ENCODE data around the gene TBX15.
"Not testable (repeated sequence)": the region's sequence is repeated elsewhere in the genome, so short reads cannot be mapped to it uniquely, and the experiment has no call there.

Gene TBX15

DNA sequence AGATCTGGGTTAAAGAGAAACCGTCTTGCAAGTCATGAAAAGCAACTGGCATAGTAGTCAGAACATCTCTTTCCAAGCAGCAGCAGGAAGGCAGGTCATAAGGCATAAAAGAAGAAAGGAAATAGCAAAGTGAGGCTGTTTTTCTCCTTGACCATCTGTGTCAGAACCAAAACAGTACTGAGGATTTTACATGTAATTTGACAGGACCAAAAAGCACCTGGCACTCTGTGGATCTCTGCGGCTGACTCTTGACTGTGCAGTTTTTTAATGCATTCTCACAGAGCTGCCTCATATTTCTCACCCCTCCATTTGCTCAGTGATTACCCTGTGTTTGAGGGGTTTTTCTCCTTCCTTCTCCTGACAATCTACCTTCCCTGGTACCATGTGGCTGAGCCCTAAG is 17.7 kb downstream of the TBX15 start:
- no peak for TF ChIP-seq ZNF274 (IDR thresholded peaks at IDR 0.05; ENCODE audit: low read depth, low read length)
- H3K4me3 ChIP-seq (ENCODE audit: low read length): no peak overlapping the region

DNA sequence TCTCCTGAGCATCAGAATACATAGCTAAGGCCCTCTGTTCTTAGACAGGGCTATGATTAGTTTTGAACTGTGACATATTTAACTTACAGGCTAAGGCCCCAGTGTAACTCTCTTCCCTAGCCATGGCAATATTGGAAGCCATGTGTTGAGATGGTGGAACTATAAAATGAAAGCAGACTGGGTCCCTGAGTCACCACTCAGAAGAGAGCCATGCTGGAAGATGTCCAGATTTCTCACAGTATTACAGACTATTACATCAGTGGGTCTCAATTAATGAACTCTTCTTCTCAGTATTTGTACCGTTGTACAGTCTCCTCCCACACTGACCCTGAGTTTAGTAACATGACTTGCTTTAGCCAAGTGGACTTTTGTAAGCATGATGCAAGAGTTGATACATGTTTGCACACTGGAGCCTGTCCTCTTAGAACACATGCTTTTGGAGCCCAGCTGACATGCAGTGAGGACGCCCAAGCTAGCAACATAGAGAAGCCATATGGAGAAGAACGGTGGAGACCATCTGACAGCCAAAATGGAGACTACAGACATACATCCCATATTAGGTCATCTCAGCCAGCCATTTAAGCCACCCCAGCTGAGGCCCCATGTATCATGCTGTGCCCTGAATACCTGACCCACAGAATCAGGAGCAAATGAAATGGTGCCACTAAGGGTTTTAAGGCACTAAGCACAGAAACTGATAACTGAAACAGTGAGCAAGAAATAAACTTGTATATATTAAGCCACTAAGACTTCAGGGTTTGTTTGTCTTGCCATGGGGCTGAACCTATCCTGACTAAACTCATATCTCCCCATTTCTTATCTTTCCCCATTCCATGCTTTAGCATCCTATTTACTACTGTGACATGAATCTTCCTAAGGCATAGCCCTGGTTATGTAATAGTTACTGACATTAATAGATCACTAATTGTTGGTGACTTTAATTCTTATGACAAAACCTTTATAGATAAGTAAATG is 24.4 kb downstream of the TBX15 start:
- no peak for TF ChIP-seq ZNF274 (IDR thresholded peaks at IDR 0.05; ENCODE audit: low read depth, low read length)
- no peak overlapping the region for H3K4me3 ChIP-seq (ENCODE audit: low read length)

DNA sequence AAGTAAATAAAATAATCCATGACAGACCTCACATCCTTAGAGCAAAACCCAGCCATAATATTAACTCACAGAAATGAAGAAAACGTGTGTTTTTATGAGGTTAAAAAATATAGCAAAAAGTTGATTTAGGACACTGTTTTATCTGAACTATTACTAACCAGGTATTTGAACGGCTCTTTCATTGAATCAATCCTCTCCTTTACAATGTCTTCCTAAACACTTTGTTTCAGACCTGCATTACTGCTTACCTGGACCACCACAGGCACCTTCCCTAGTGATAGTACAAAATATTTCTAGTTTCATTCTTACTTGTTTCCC is 25.0 kb downstream of the TBX15 start:
- no peak overlapping the region for H3K4me3 ChIP-seq (ENCODE audit: low read length)
- no peak for TF ChIP-seq ZNF274 (IDR thresholded peaks at IDR 0.05; ENCODE audit: low read depth, low read length)

DNA sequence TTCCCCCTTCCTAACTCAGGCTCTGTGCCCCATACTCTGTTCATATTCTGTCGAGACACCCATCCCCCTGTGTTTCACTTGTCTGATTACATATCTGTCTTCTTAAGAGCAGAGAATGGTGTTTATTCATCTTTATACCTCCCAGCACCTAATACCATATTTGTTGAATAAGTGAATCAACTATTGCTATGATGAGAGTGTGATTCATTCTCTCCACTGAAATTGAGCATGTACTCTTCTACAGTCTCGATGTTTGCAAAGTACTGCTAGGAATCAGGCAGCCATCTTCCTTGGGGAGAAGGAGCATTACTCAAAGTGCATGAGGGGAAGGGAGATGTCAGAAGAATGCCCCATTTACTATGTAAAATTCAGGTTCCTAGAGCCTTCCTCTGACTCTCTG is 27.0 kb downstream of the TBX15 start:
- H3K4me3 ChIP-seq (ENCODE audit: low read length): no peak overlapping the region
- TF ChIP-seq ZNF274 (IDR thresholded peaks at IDR 0.05; ENCODE audit: low read depth, low read length): no peak

DNA sequence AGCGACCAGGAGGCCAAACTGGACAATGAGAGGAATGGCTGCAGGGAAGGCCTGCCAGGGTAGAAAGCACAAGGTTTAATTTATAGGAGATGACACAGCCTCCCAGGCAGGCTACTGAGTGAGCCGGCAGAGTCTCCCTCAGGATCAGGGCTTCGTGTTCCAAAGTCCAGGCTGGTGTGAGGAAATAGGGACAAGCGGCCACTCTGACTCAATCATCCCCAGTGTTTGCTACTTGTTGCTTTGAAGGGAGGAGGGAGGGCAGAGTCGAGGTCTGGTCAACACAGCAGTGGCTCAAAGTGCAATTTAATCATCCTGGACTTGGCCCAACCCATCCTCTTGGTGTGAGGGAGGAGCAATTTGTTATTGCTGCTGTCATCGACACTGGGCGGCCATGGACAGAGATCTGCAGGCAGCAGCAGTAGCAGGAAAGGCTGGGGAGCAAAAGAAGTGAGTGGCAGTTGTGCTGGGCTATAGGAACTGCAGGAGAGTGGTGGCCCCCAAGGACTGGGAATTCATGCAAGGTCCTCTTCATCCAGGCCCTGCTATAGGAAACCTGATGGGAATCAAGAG is 27.5 kb downstream of the TBX15 start:
- no peak for TF ChIP-seq ZNF274 (IDR thresholded peaks at IDR 0.05; ENCODE audit: low read depth, low read length)
- H3K4me3 ChIP-seq (ENCODE audit: low read length): no peak overlapping the region; the same call in 1 of the 2 replicates

DNA sequence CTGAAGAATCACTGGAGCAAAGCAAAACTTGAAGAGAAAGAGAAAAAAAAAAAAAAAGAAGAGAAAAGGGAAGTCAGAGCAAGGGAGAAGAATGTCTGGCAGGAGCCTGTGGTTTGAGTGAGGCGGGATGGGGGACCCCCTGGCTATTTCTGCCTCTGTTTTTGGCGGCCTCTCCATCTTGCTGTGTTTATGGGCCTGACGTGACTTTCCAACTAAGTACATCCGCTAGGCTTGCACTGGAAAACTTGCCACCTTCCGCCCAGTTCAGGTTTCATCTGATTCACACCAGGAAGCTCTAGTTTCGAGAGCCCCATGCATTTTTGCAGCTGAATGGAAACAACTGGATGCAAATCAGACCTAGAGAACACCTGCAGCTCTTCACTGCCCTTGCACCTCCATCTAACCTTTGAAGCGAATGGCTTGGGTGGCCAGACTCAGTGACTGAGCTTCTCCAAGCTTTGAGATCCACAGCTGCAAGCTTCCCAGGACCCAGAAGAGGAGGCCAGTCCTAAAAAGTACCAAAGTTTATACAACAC is 28.0 kb downstream of the TBX15 start:
- no peak overlapping the region; the same call in 1 of the 2 replicates for H3K4me3 ChIP-seq (ENCODE audit: low read length)

DNA sequence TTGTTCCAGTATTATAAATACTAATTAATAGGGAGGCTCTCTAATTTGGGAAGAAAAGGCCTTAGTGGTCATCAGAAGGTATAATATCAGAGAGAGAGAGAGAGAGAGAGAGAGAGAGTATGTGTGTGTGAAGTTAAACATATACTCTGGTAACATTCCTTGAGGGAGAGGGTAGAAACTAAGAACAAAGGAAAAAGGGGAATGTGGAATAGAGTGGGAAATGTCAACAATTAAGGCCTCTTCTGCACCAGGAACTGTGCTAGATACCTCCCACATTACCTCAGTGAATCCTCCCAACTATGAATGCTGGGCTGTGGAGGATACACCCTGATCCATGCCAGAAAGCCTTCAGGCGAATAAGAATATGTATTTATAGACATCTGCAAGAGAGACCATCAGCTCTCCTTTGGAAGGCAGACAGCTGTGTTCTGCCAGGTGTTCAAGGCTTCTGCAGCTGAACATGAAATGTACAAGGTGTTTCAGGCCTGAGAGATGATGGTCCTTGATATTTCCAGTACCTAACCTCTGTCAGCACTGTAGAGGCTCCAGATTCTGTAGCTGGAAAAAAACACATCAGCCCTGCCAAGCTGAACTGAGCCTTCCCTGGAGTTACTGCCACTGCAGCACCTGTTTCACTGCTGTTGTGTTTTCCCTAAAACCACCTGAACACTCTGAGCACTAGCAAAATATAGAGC is 29.1 kb downstream of the TBX15 start:
- H3K4me3 ChIP-seq (ENCODE audit: low read length): no peak overlapping the region
- TF ChIP-seq ZNF274 (IDR thresholded peaks at IDR 0.05; ENCODE audit: low read depth, low read length): no peak

More for the DNA sequence above, 28.0 kb downstream of the TBX15 start:
- no peak for TF ChIP-seq ZNF274 (IDR thresholded peaks at IDR 0.05; ENCODE audit: low read depth, low read length)

DNA sequence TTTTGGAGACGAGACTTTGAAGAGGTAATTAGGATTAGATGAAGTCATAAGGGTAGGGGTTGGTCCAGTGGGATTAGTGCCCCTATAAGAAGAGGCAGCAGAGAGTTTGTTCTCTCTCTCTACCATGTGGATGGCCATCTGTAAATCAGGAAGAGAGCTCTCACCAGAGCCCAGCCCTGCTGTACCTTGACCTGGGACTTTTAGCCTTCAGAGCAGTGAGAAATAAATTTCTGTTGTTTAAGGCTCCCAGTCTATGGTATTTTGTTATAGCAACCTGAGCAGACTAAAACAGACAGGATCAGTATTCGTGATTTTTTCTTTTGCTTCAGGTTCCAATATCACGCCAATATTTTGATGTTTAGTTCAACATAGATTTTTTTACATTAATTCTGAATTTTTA is 30.0 kb downstream of the TBX15 start:
- H3K4me3 ChIP-seq (ENCODE audit: low read length): no peak overlapping the region
- TF ChIP-seq ZNF274 (IDR thresholded peaks at IDR 0.05; ENCODE audit: low read depth, low read length): no peak

DNA sequence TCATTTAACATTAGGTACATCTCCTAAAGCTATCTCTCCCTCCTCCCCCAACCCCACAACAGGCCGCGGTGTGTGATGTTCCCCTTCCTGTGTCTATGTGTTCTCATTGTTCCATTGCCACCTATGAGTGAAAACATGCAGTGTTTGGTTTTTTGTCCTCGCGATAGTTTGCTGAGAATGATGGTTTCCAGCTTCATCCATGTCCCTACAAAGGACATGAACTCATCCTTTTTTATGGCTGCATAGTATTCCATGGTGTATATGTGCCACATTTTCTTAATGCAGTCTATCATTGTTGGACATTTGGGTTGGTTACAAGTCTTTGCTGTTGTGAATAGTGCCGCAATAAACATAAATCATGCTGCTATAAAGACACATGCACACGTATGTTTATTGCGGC is 30.6 kb downstream of the TBX15 start:
- not testable (repeated sequence) for H3K4me3 ChIP-seq (ENCODE audit: low read length)

DNA sequence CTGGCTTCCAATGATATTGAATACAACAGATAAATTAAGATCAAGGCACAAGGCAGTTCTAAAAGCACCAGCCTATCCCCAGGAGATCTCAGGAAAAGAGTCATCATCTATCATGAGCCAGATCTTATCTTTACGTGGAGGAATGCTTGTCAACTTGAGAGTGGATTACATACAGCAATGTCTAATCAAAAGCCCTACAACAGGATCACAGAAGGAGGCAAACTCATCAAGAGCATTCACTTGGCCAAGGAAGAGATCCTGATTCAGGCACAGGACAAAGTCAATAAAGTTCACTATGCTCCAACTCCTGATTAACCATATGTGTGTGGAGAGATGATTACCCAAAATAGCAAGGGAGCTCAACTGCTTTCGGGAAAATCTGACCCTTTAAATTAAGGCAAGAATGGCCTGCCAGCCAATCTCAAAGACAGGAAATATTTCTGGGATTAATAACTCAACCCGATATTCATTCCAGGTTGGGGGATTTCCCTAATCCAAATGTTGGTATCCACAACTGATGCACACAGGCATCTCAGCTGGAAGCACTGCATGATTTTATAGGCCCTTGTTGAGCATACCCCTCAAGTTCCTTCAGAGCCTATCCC is 33.7 kb downstream of the TBX15 start:
- no peak for TF ChIP-seq ZNF274 (IDR thresholded peaks at IDR 0.05; ENCODE audit: low read depth, low read length)
- H3K4me3 ChIP-seq (ENCODE audit: low read length): no peak overlapping the region

DNA sequence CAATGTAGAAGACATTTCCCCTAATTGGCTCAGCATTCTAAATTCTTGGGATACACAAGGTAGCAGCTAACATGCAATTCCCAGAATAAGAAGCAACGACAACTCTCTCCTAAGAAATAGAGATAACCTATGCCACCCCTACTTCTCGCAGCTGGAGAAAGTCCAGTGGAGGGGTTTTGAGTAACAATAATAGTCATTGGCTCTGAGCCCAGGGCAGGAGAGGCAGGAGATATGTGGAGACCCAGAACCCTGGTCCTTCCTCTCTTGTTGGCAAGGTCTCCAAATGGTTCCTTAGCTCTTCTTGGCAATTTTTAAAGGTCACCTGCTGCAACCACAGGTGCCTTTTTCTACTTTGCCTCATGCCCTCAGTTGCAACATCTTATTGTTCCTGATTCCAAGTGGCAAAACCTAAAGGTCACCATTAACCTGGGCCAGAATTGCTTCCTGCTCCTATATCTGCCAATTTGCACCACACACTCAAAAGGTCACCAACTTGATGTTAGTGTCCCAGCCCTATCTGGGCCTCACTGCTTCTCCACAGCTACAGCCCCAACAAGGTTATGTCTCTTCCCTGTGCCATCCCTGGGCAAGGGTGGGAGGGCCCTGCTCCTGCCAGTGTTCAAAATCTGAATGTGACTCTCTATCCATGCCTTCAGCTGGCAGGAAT is 36.7 kb downstream of the TBX15 start:
- H3K4me3 ChIP-seq (ENCODE audit: low read length): no peak overlapping the region
- no peak for TF ChIP-seq ZNF274 (IDR thresholded peaks at IDR 0.05; ENCODE audit: low read depth, low read length)

DNA sequence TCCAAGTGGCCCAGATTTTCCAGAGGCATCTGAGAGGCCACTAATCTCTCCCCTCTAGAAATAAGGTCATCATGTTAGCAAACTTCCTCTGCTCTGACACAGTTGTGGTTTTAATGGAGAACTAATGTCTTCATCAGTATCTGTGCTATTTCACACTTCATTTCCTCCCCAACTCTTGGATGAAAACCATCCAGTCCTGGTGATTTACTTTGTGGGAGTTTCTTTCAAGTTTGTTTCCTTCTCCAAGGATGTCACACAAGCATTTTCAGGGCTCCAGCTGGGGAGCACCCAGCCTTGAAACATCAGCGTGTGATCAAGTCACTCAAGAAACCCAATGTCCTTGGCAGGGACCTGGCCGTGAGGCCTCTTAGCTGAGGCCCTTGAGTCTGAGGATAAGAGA is 38.8 kb downstream of the TBX15 start:
- TF ChIP-seq ZNF274 (IDR thresholded peaks at IDR 0.05; ENCODE audit: low read depth, low read length): no peak
- no peak overlapping the region for H3K4me3 ChIP-seq (ENCODE audit: low read length)

DNA sequence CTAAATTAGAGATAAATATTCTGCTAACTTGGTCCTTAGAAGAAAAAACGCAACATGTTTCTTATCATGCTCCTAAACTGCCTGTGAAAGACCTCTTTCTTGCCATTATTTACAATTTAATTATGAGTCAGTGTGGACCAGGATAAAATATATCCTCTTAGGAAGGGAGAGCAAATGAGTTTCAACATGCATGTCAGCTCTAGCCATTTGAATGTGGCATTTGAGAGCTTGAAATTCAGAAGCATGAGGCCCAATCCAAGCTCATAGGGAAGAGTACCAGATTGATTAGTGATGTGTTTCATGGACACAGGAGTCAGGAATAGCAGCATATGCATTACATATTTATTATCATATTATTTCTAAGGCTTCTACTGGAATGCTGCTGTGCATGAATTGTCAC is 39.3 kb downstream of the TBX15 start:
- H3K4me3 ChIP-seq (ENCODE audit: low read length): no peak overlapping the region
- no peak for TF ChIP-seq ZNF274 (IDR thresholded peaks at IDR 0.05; ENCODE audit: low read depth, low read length)

DNA sequence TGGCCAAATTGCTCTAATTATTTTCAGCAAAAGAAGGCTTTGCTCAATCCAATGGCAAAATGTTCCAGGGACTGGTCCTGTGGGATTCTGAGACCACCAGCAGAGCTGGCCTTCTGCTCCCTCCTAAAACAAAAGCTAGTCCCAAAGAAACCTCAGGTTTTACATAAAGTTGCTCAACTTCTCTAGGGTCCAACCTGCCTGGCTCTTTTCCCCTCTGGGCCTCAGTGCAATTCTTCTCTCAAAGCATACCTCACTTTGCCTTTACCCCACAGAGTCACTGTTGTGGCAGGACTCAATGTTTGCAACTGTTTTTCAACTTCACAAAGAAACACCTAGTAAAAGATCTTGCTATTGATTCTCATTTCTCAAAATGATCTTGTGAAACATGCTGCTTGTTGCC is 39.8 kb downstream of the TBX15 start:
- H3K4me3 ChIP-seq (ENCODE audit: low read length): no peak overlapping the region
- no peak for TF ChIP-seq ZNF274 (IDR thresholded peaks at IDR 0.05; ENCODE audit: low read depth, low read length)

Measured in GM08714 (cell line).